ENCODE results near the gene EREG.

The EREG gene

GRCh38 chr4:74320559-74321118 is 44.3 kb upstream of the EREG start:
- peak; percentile 52 for TF ChIP-seq CTCF (IDR thresholded peaks at IDR 0.05; ENCODE audit: extremely low read depth, insufficient read depth, missing control alignments)
- in situ Hi-C loops (cut with MboI; ENCODE audit: low pct_unique_long_range_greater_than_20kb, low sequenced_read_pairs, unreplicated experiment): no loop called here
- peak; percentile 42 for DNase-seq (ENCODE audit: low spot score)

- no peak for TF ChIP-seq CTCF (IDR thresholded peaks at IDR 0.05; ENCODE audit: extremely low read depth, insufficient read depth, missing control alignments)
- DNase-seq (ENCODE audit: low spot score): no peak
- in situ Hi-C loops (cut with MboI; ENCODE audit: low pct_unique_long_range_greater_than_20kb, low sequenced_read_pairs, unreplicated experiment): no loop called here
Measured at GRCh38 chr4:74322301-74322700, 42.6 kb upstream of the EREG start.

GRCh38 chr4:74323663-74324062 is 41.3 kb upstream of the EREG start:
- DNase-seq (ENCODE audit: low spot score): no peak
- in situ Hi-C loops (cut with MboI; ENCODE audit: low pct_unique_long_range_greater_than_20kb, low sequenced_read_pairs, unreplicated experiment): no loop called here
- TF ChIP-seq CTCF (IDR thresholded peaks at IDR 0.05; ENCODE audit: extremely low read depth, insufficient read depth, missing control alignments): no peak

GRCh38 chr4:74324262-74324661 is 40.7 kb upstream of the EREG start:
- no peak for DNase-seq (ENCODE audit: low spot score)
- in situ Hi-C loops (cut with MboI; ENCODE audit: low pct_unique_long_range_greater_than_20kb, low sequenced_read_pairs, unreplicated experiment): no loop called here
- TF ChIP-seq CTCF (IDR thresholded peaks at IDR 0.05; ENCODE audit: extremely low read depth, insufficient read depth, missing control alignments): no peak

GRCh38 chr4:74325886-74326285 is 39.1 kb upstream of the EREG start:
- DNase-seq (ENCODE audit: low spot score): no peak
- no peak for TF ChIP-seq CTCF (IDR thresholded peaks at IDR 0.05; ENCODE audit: extremely low read depth, insufficient read depth, missing control alignments)

GRCh38 chr4:74327762-74328161 is 37.2 kb upstream of the EREG start:
- in situ Hi-C loops (cut with MboI; ENCODE audit: low pct_unique_long_range_greater_than_20kb, low sequenced_read_pairs, unreplicated experiment): no loop called here
- no peak for TF ChIP-seq CTCF (IDR thresholded peaks at IDR 0.05; ENCODE audit: extremely low read depth, insufficient read depth, missing control alignments)
- DNase-seq (ENCODE audit: low spot score): no peak

More at GRCh38 chr4:74325886-74326285, 39.1 kb upstream of the EREG start:
- in situ Hi-C loops (cut with MboI; ENCODE audit: low pct_unique_long_range_greater_than_20kb, low sequenced_read_pairs, unreplicated experiment): no loop called here

GRCh38 chr4:74328501-74328900 is 36.4 kb upstream of the EREG start:
- in situ Hi-C loops (cut with MboI; ENCODE audit: low pct_unique_long_range_greater_than_20kb, low sequenced_read_pairs, unreplicated experiment): no loop called here
- DNase-seq (ENCODE audit: low spot score): no peak

More at GRCh38 chr4:74328501-74328900, 36.4 kb upstream of the EREG start:
- TF ChIP-seq CTCF (IDR thresholded peaks at IDR 0.05; ENCODE audit: extremely low read depth, insufficient read depth, missing control alignments): no peak

Measured in GM13977 (cell line).